Transverse colon (tissue), 4 donors: ENCODE measurements around the gene GCNT1.

Experiments used
- POLR2AphosphoS5 ChIP-seq, 3 donors: sonication (generic); formaldehyde crosslinking; IDR thresholded peaks; one replicate each; pipeline ENCODE4 v1.6.1; 2016; ENCODE audit warnings: antibody characterized with exemption in 3 of 3
- TF ChIP-seq, protein P1 (sequence below), 5 experiments: fragments of 200-600 bp in 3 of 5; fragments of 450-650 bp in 2 of 5; sonication (generic) in 3 of 5; IDR thresholded peaks; 1 replicate in 2 of 5; 2 replicates in 3 of 5; pipeline ENCODE4 v1.5.1; 2016 to 2017; ENCODE audit warnings: antibody characterized with exemption in 5 of 5, inconsistent platforms in 3 of 5, mild to moderate bottlenecking in 2 of 5, moderate library complexity in 1 of 5

DNA sequence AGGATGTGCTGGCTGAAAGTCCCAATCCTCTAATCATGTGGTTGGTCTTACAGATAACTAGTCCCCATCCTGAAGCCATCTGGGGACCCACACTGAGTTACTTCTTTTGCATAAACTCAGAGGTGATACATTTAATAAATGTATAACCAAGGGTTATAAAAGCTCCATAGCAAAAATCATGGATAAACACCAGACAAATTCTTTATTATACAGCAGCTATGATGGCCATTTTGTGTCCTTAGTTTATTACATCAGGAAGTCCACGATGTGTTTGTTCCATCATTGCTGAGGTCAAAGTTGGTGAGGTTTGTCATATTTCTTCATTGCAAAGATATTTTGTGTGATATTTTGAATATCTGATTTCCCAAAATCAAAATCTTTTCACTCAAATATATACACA lies 80.2 kb downstream of the GCNT1 start:
- TF ChIP-seq, protein P1, sequence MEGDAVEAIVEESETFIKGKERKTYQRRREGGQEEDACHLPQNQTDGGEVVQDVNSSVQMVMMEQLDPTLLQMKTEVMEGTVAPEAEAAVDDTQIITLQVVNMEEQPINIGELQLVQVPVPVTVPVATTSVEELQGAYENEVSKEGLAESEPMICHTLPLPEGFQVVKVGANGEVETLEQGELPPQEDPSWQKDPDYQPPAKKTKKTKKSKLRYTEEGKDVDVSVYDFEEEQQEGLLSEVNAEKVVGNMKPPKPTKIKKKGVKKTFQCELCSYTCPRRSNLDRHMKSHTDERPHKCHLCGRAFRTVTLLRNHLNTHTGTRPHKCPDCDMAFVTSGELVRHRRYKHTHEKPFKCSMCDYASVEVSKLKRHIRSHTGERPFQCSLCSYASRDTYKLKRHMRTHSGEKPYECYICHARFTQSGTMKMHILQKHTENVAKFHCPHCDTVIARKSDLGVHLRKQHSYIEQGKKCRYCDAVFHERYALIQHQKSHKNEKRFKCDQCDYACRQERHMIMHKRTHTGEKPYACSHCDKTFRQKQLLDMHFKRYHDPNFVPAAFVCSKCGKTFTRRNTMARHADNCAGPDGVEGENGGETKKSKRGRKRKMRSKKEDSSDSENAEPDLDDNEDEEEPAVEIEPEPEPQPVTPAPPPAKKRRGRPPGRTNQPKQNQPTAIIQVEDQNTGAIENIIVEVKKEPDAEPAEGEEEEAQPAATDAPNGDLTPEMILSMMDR (IDR thresholded peaks at IDR 0.05) = no peak
- no peak for TF ChIP-seq POLR2AphosphoS5 (IDR thresholded peaks at IDR 0.05)
